IPS-20b (cell line): ENCODE results near the gene CACNG6.

Experiments used
- H3K27ac ChIP-seq: one replicate; pipeline ENCODE4 v1.5.1; 2013; ENCODE audit warnings: low read length
- H3K27me3 ChIP-seq: 2 replicates; pipeline ENCODE4 v1.6.1; 2013; ENCODE audit warnings: mild to moderate bottlenecking, low read length, inconsistent platforms; ENCODE audit not compliant: insufficient read depth
- H3K36me3 ChIP-seq: 2 replicates; pipeline ENCODE4 v1.6.1; 2013; ENCODE audit warnings: low read depth, mild to moderate bottlenecking, inconsistent platforms, low read length, moderate library complexity; ENCODE audit not compliant: insufficient read depth
- H3K4me1 ChIP-seq: 2 replicates; pipeline ENCODE4 v1.6.1; 2013; ENCODE audit warnings: mild to moderate bottlenecking, control low read depth, inconsistent platforms, low read length, moderate library complexity; ENCODE audit not compliant: insufficient read depth
- H3K4me3 ChIP-seq: 2 replicates; pipeline ENCODE4 v1.5.1; 2013; ENCODE audit warnings: mild to moderate bottlenecking, low read length, inconsistent platforms
- H3K9ac ChIP-seq: 2 replicates; pipeline ENCODE4 v1.6.1; 2013; ENCODE audit warnings: low read depth, mild to moderate bottlenecking, inconsistent platforms, low read length, moderate library complexity
- H3K9me3 ChIP-seq: 2 replicates; pipeline ENCODE4 v1.6.1; 2013; ENCODE audit warnings: mild to moderate bottlenecking, low read depth, low read length, inconsistent platforms; ENCODE audit not compliant: insufficient read depth

CACNG6 gene

GRCh38 chr19:54010474-54010873 lies 19.0 kb downstream of the CACNG6 start:
- no peaks in the 10 kb centered on the region for H3K4me1 ChIP-seq
- no peak overlapping the region for H3K27ac ChIP-seq
- H3K27me3 ChIP-seq, result no peaks in the 10 kb centered on the region
- no peaks in the 10 kb centered on the region for H3K36me3 ChIP-seq
- no peak overlapping the region for H3K9ac ChIP-seq
- H3K9me3 ChIP-seq, result no peaks in the 10 kb centered on the region
- no peak overlapping the region for H3K4me3 ChIP-seq

GRCh38 chr19:54011507-54012211 lies 20.2 kb downstream of the CACNG6 start:
- H3K9ac ChIP-seq, result no peak overlapping the region; the same call in 1 of the 2 replicates
- no peak overlapping the region for H3K27ac ChIP-seq
- H3K27me3 ChIP-seq, result no peaks in the 10 kb centered on the region

GRCh38 chr19:54013866-54014265 lies 22.4 kb downstream of the CACNG6 start:
- Histone ChIP-seq H3K9me3 (no peaks in the 10 kb centered on the region), H3K9ac (no peak overlapping the region), H3K27ac (no peak overlapping the region), H3K27me3 (no peaks in the 10 kb centered on the region), H3K36me3 (no peaks in the 10 kb centered on the region), H3K4me1 (no peaks in the 10 kb centered on the region), H3K4me3 (no peak overlapping the region)

More at GRCh38 chr19:54011507-54012211, 20.2 kb downstream of the CACNG6 start:
- Histone ChIP-seq H3K36me3 (no peaks in the 10 kb centered on the region), H3K9me3 (no peaks in the 10 kb centered on the region), H3K4me3 (peak overlapping the region; percentile 40; the same call in 1 of the 2 replicates), H3K4me1 (no peaks in the 10 kb centered on the region)

- no peaks in the 10 kb centered on the region for H3K27me3 ChIP-seq
- no peak overlapping the region for H3K27ac ChIP-seq
- H3K4me1 ChIP-seq, result no peaks in the 10 kb centered on the region
- no peaks in the 10 kb centered on the region for H3K36me3 ChIP-seq
- H3K9me3 ChIP-seq, result no peaks in the 10 kb centered on the region
- H3K9ac ChIP-seq, result no peak overlapping the region
- H3K4me3 ChIP-seq, result no peak overlapping the region
Measured at GRCh38 chr19:54014920-54015560, 23.6 kb downstream of the CACNG6 start.

GRCh38 chr19:54017261-54017660 lies 25.8 kb downstream of the CACNG6 start:
- Histone ChIP-seq H3K4me3 (no peak overlapping the region), H3K4me1 (no peaks in the 10 kb centered on the region), H3K27ac (no peak overlapping the region)

GRCh38 chr19:54021363-54021762 lies 29.9 kb downstream of the CACNG6 start:
- Histone ChIP-seq H3K9ac (no peak overlapping the region), H3K9me3 (no peaks in the 10 kb centered on the region), H3K27ac (no peak overlapping the region), H3K36me3 (no peaks in the 10 kb centered on the region), H3K4me3 (no peak overlapping the region), H3K27me3 (0 out of 2 replicates have a peak, but pooled peaks cover 6% of the 10 kb centered on the region), H3K4me1 (no peaks in the 10 kb centered on the region)

More at GRCh38 chr19:54017261-54017660, 25.8 kb downstream of the CACNG6 start:
- H3K27me3 ChIP-seq, result no peaks in the 10 kb centered on the region
- no peak overlapping the region for H3K9ac ChIP-seq
- H3K9me3 ChIP-seq, result no peaks in the 10 kb centered on the region
- no peaks in the 10 kb centered on the region for H3K36me3 ChIP-seq

GRCh38 chr19:54021932-54022331 lies 30.5 kb downstream of the CACNG6 start:
- Histone ChIP-seq H3K27me3 (0 out of 2 replicates have a peak, but pooled peaks cover 6% of the 10 kb centered on the region), H3K4me1 (no peaks in the 10 kb centered on the region), H3K27ac (no peak overlapping the region), H3K4me3 (no peak overlapping the region), H3K9ac (no peak overlapping the region), H3K9me3 (no peaks in the 10 kb centered on the region), H3K36me3 (no peaks in the 10 kb centered on the region)

GRCh38 chr19:54023191-54023590 lies 31.8 kb downstream of the CACNG6 start:
- Histone ChIP-seq H3K9me3 (no peaks in the 10 kb centered on the region), H3K4me1 (no peaks in the 10 kb centered on the region), H3K9ac (no peak overlapping the region), H3K36me3 (no peaks in the 10 kb centered on the region), H3K27me3 (0 out of 2 replicates have a peak, but pooled peaks cover 6% of the 10 kb centered on the region), H3K4me3 (no peak overlapping the region), H3K27ac (no peak overlapping the region)

- H3K9me3 ChIP-seq, result no peaks in the 10 kb centered on the region
- H3K9ac ChIP-seq, result no peak overlapping the region
- no peak overlapping the region for H3K27ac ChIP-seq
Measured at GRCh38 chr19:54024660-54025059, 33.2 kb downstream of the CACNG6 start.

GRCh38 chr19:54026656-54027055 lies 35.2 kb downstream of the CACNG6 start:
- no peak overlapping the region for H3K9ac ChIP-seq
- no peak overlapping the region for H3K4me3 ChIP-seq
- H3K4me1 ChIP-seq, result no peaks in the 10 kb centered on the region
- H3K27me3 ChIP-seq, result 0 out of 2 replicates have a peak, but pooled peaks cover 6% of the 10 kb centered on the region
- no peaks in the 10 kb centered on the region for H3K9me3 ChIP-seq
- no peak overlapping the region for H3K27ac ChIP-seq
- no peaks in the 10 kb centered on the region for H3K36me3 ChIP-seq

More at GRCh38 chr19:54024660-54025059, 33.2 kb downstream of the CACNG6 start:
- Histone ChIP-seq H3K27me3 (0 out of 2 replicates have a peak, but pooled peaks cover 6% of the 10 kb centered on the region), H3K4me1 (no peaks in the 10 kb centered on the region), H3K36me3 (no peaks in the 10 kb centered on the region), H3K4me3 (no peak overlapping the region)

GRCh38 chr19:54029301-54029700 lies 37.9 kb downstream of the CACNG6 start:
- H3K9me3 ChIP-seq, result no peaks in the 10 kb centered on the region
- 0 out of 2 replicates have a peak, but pooled peaks cover 6% of the 10 kb centered on the region for H3K27me3 ChIP-seq
- no peak overlapping the region for H3K9ac ChIP-seq
- H3K4me1 ChIP-seq, result no peaks in the 10 kb centered on the region; the same call in 1 of the 2 replicates
- no peak overlapping the region for H3K27ac ChIP-seq
- no peaks in the 10 kb centered on the region for H3K36me3 ChIP-seq
- H3K4me3 ChIP-seq, result no peak overlapping the region
